ENCODE data around the gene MEP1B. TPM values are rescaled to one million over a fixed set of nuclear protein-coding genes. Genes with fewer than 3 reads are reported as not detected.
"Not testable (repeated sequence)": the region's sequence is repeated elsewhere in the genome, so short reads cannot be mapped to it uniquely, and the experiment has no call there.

Gene MEP1B
- total RNA-seq, 3 donors from 2014 or later (not counting 1 experiment from before 2014, with no cell fraction given): not detected

GRCh38 chr18:32219431-32220018 lies 29.7 kb downstream of the MEP1B start:
- Mint-ChIP-seq H3K9me3 (no peaks in the 10 kb centered on the region), H3K36me3 (no peaks in the 10 kb centered on the region), H3K4me3 (no peak overlapping the region), H3K27me3 (ENCODE audit: low read depth in 2 of 2) (peaks cover 0 to 2% of the 10 kb centered on the region in 2 donors), H3K4me1 (no peaks in the 10 kb centered on the region), H3K27ac (no peak overlapping the region)
- no peak overlapping the region for H3K27ac ChIP-seq (ENCODE audit: low read length)
- TF ChIP-seq CTCF (IDR thresholded peaks at IDR 0.05): no peak
- DNase-seq (no peak), ATAC-seq (no peak)
- intact Hi-C loops (cut with micrococcal nuclease): no loop called here
- no peaks in the 10 kb centered on the region for H3K9me3 ChIP-seq (ENCODE audit: control insufficient read depth, insufficient read depth, low read length)
- no peaks in the 10 kb centered on the region for H3K27me3 ChIP-seq (ENCODE audit: control insufficient read depth, insufficient read depth, low read length)
- WGBS (ENCODE audit: insufficient coverage): 83% methylated on average over 3 of the region's 3 CpGs
- H3K4me3 ChIP-seq (ENCODE audit: low read length): no peak overlapping the region
- H3K36me3 ChIP-seq (ENCODE audit: control insufficient read depth, insufficient read depth, low read length): no peaks in the 10 kb centered on the region
- no peaks in the 10 kb centered on the region for H3K4me1 ChIP-seq (ENCODE audit: control insufficient read depth, insufficient read depth, low read length)

- WGBS (ENCODE audit: insufficient coverage): 96% methylated on average over 15 of the region's 15 CpGs
- H3K4me1 Mint-ChIP-seq; H3K9me3 ChIP-seq (ENCODE audit: control insufficient read depth, insufficient read depth, low read length); H3K4me3 ChIP-seq (ENCODE audit: low read length); H3K27ac Mint-ChIP-seq; H3K27me3 ChIP-seq (ENCODE audit: control insufficient read depth, insufficient read depth, low read length); H3K4me1 ChIP-seq (ENCODE audit: control insufficient read depth, insufficient read depth, low read length); H3K36me3 ChIP-seq (ENCODE audit: control insufficient read depth, insufficient read depth, low read length); H3K27ac ChIP-seq (ENCODE audit: low read length); H3K9me3 Mint-ChIP-seq; intact Hi-C loops (cut with micrococcal nuclease); DNase-seq; ATAC-seq; H3K4me3 Mint-ChIP-seq; H3K36me3 Mint-ChIP-seq: not testable (repeated sequence)
- H3K27me3 Mint-ChIP-seq (ENCODE audit: low read depth in 2 of 2): peaks cover 9 to 12% of the 10 kb centered on the region in 2 donors
These were observed 43.5 kb downstream of the MEP1B start for GRCh38 chr18:32233348-32233747.

- no peaks in the 10 kb centered on the region for H3K4me1 Mint-ChIP-seq
- H3K9me3 Mint-ChIP-seq: peaks cover 0 to 2% of the 10 kb centered on the region in 2 donors
- no peak for TF ChIP-seq CTCF (IDR thresholded peaks at IDR 0.05)
- Histone ChIP-seq H3K4me1 (ENCODE audit: control insufficient read depth, insufficient read depth, low read length) (no peaks in the 10 kb centered on the region), H3K36me3 (ENCODE audit: control insufficient read depth, insufficient read depth, low read length) (no peaks in the 10 kb centered on the region), H3K9me3 (ENCODE audit: control insufficient read depth, insufficient read depth, low read length) (no peaks in the 10 kb centered on the region), H3K27ac (ENCODE audit: low read length) (no peak overlapping the region), H3K27me3 (ENCODE audit: control insufficient read depth, insufficient read depth, low read length) (no peaks in the 10 kb centered on the region), H3K4me3 (ENCODE audit: low read length) (no peak overlapping the region)
- DNase-seq: no peak
- H3K36me3 Mint-ChIP-seq: peaks cover 7% of the 10 kb centered on the region
- peaks cover 9 to 12% of the 10 kb centered on the region in 2 donors for H3K27me3 Mint-ChIP-seq (ENCODE audit: low read depth in 2 of 2)
- ATAC-seq: no peak
- H3K27ac Mint-ChIP-seq: no peak overlapping the region
- intact Hi-C loops (cut with micrococcal nuclease): no loop called here
- H3K4me3 Mint-ChIP-seq: no peak overlapping the region
- WGBS (ENCODE audit: insufficient coverage): 79% methylated on average over 2 of the region's 3 CpGs
These were observed 47.2 kb downstream of the MEP1B start for GRCh38 chr18:32237049-32237448.

- Mint-ChIP-seq H3K4me1 (no peaks in the 10 kb centered on the region), H3K27ac (no peak overlapping the region), H3K36me3 (peaks cover 4% of the 10 kb centered on the region), H3K27me3 (ENCODE audit: low read depth in 2 of 2) (peaks cover 14 to 17% of the 10 kb centered on the region in 2 donors), H3K9me3 (peaks cover 0 to 2% of the 10 kb centered on the region in 2 donors), H3K4me3 (no peak overlapping the region)
- whole genome bisulfite sequencing (ENCODE audit: insufficient coverage): 89% methylated on average over 4 of the region's 5 CpGs
- H3K36me3 ChIP-seq (ENCODE audit: control insufficient read depth, insufficient read depth, low read length): no peaks in the 10 kb centered on the region
- no peak for TF ChIP-seq CTCF (IDR thresholded peaks at IDR 0.05)
- no peak for DNase-seq
- intact Hi-C loops (cut with micrococcal nuclease): no loop called here
- no peaks in the 10 kb centered on the region for H3K27me3 ChIP-seq (ENCODE audit: control insufficient read depth, insufficient read depth, low read length)
- H3K27ac ChIP-seq (ENCODE audit: low read length): no peak overlapping the region
- no peak for ATAC-seq
- no peaks in the 10 kb centered on the region for H3K9me3 ChIP-seq (ENCODE audit: control insufficient read depth, insufficient read depth, low read length)
- H3K4me1 ChIP-seq (ENCODE audit: control insufficient read depth, insufficient read depth, low read length): no peaks in the 10 kb centered on the region
- H3K4me3 ChIP-seq (ENCODE audit: low read length): no peak overlapping the region
These were observed 48.9 kb downstream of the MEP1B start for GRCh38 chr18:32238635-32239268.

Measured in natural killer cell (primary cell).